Thymus (tissue), 11 donors: ENCODE data around the gene CPNE2. TPM values are rescaled to one million over a fixed set of nuclear protein-coding genes. Genes with fewer than 3 reads are reported as not detected.

Source experiments
- DNase-seq, 9 donors: peaks; one replicate each; pipeline ENCODE4 v3.0.0-alpha.2; 2013; ENCODE audit warnings: low spot score in 9 of 9, low read depth in 6 of 9, missing footprints in 1 of 9
- H3K27ac ChIP-seq, 2 donors: one replicate each; pipeline ENCODE4 v1.5.1; 2013; ENCODE audit warnings: control low read depth in 1 of 2, low read depth in 1 of 2, low read length in 1 of 2, mild to moderate bottlenecking in 1 of 2, moderate library complexity in 1 of 2
- H3K27me3 ChIP-seq, 2 donors: one replicate each; pipeline ENCODE4 v1.5.1; 2013; ENCODE audit warnings: low read length in 1 of 2; ENCODE audit not compliant: control insufficient read depth in 2 of 2, insufficient read depth in 1 of 2
- H3K36me3 ChIP-seq, 2 donors: one replicate each; pipeline ENCODE4 v1.5.1; 2013; ENCODE audit warnings: low read length in 1 of 2, mild to moderate bottlenecking in 1 of 2, moderate library complexity in 1 of 2; ENCODE audit not compliant: control insufficient read depth in 2 of 2, insufficient read depth in 2 of 2
- H3K4me1 ChIP-seq, 2 donors: one replicate each; pipeline ENCODE4 v1.5.1; 2013; ENCODE audit warnings: low read length in 2 of 2; ENCODE audit not compliant: control insufficient read depth in 2 of 2, insufficient read depth in 2 of 2
- H3K4me3 ChIP-seq, 2 donors: one replicate each; pipeline ENCODE4 v1.5.1; 2013; ENCODE audit warnings: low read length in 2 of 2, control low read depth in 1 of 2, mild to moderate bottlenecking in 1 of 2
- H3K9me3 ChIP-seq, 2 donors: one replicate each; pipeline ENCODE4 v1.5.1; 2013; ENCODE audit warnings: low read length in 1 of 2, mild to moderate bottlenecking in 1 of 2; ENCODE audit not compliant: control insufficient read depth in 2 of 2, insufficient read depth in 1 of 2
- WGBS: extraction: QIAGEN DNeasy Blood & Tissue Kit; methylation state at CpG from one replicate; pipeline ENCODE4 v1.1.7; 2013; 5-methylcytosine and 5-hydroxymethylcytosine counted together
- polyA plus RNA-seq: library from polyadenylated mRNA; stranded (reverse); fragments of 200-250 nt; gene quantifications from one replicate; pipeline ENCODE4 v1.2.3, GENCODE V29; 2013
- total RNA-seq: library from RNA; stranded (reverse); fragments of 120-200 nt; gene quantifications from one replicate; pipeline ENCODE4 v1.2.4, GENCODE V29; 2013
- donor health status: healthy.

CPNE2 gene
- total and polyA plus RNA-seq, 2 donors: 6.5 to 27.5 TPM

DNA sequence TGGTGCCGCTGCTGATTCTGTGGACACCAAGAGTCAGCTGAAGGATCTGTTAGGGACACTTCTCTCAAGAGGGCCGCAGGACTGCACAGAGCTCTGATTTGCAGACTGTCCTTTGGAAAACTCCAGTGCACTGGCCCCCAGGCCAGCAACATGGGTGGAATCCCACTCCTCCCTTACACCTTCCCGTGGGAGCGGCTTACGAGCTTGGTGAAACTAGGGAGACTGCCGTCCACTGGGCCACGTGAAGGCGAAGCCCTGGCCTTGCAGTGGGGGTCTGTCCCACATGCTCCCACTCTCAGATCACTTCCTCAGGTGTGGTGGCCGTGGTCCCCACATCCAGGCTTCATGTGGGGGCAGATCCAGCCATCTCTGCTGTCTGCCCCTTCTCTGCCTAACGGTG, 57.0 kb downstream of the CPNE2 start:
- H3K27ac ChIP-seq: no peak overlapping the region
- peaks cover 0 to 25% of the 10 kb centered on the region in 2 donors for H3K4me1 ChIP-seq
- WGBS: 98% methylated on average over 10 of the region's 10 CpGs

DNA sequence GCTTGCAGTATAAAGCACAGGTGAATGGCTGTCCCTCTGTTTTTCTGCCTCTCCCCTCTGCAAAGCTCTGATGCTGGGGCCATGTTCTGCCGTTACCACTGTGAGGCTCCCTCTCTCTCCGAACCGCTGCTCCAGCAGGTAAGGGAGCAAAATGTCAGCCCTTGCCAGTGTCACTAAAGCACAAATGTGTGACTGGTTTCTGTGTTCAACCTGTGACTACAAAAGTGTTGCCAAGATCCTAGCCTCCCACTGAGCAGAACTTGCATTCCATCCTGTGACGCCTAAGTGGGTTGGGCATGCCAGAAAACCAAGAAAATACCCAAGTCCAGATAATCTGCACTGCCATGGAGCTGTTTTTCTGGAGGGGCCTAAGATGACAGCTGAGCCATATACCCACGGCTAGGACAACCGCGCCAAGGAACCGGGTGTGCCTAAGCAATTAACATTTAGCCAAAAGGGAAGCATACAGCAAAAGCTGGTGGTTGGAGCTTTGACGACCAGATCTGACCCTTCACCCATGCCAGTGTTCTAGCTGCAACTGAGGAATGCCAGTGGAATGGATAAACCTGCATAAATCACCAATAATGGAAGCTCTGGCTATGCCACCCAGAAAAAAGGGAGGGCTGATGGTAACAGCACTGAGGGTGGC, 58.4 kb downstream of the CPNE2 start:
- Histone ChIP-seq H3K9me3 (no peaks in the 10 kb centered on the region), H3K36me3 (peaks cover 33 to 50% of the 10 kb centered on the region in 2 donors), H3K27me3 (no peaks in the 10 kb centered on the region), H3K27ac (no peak overlapping the region), H3K4me1 (peaks cover 0 to 18% of the 10 kb centered on the region in 2 donors), H3K4me3 (no peak overlapping the region)
- WGBS: 97% methylated on average over 9 of the region's 9 CpGs
- DNase-seq: no peak

More for the DNA sequence above, 57.0 kb downstream of the CPNE2 start:
- no peaks in the 10 kb centered on the region for H3K9me3 ChIP-seq
- no peak overlapping the region for H3K4me3 ChIP-seq
- H3K36me3 ChIP-seq: peaks cover 23 to 36% of the 10 kb centered on the region in 2 donors
- no peaks in the 10 kb centered on the region for H3K27me3 ChIP-seq
- DNase-seq: no peak

- Histone ChIP-seq H3K27ac (peak overlapping the region in 1 of 2 donors; percentile 17), H3K27me3 (no peaks in the 10 kb centered on the region), H3K36me3 (peaks cover 39 to 55% of the 10 kb centered on the region in 2 donors), H3K9me3 (no peaks in the 10 kb centered on the region), H3K4me1 (peaks cover 0 to 17% of the 10 kb centered on the region in 2 donors), H3K4me3 (no peak overlapping the region)
- WGBS: 80% methylated on average over 2 of the region's 2 CpGs
- DNase-seq: no peak
Measured at GRCh38 chr16:57151369-57151768, 59.0 kb downstream of the CPNE2 start.

DNA sequence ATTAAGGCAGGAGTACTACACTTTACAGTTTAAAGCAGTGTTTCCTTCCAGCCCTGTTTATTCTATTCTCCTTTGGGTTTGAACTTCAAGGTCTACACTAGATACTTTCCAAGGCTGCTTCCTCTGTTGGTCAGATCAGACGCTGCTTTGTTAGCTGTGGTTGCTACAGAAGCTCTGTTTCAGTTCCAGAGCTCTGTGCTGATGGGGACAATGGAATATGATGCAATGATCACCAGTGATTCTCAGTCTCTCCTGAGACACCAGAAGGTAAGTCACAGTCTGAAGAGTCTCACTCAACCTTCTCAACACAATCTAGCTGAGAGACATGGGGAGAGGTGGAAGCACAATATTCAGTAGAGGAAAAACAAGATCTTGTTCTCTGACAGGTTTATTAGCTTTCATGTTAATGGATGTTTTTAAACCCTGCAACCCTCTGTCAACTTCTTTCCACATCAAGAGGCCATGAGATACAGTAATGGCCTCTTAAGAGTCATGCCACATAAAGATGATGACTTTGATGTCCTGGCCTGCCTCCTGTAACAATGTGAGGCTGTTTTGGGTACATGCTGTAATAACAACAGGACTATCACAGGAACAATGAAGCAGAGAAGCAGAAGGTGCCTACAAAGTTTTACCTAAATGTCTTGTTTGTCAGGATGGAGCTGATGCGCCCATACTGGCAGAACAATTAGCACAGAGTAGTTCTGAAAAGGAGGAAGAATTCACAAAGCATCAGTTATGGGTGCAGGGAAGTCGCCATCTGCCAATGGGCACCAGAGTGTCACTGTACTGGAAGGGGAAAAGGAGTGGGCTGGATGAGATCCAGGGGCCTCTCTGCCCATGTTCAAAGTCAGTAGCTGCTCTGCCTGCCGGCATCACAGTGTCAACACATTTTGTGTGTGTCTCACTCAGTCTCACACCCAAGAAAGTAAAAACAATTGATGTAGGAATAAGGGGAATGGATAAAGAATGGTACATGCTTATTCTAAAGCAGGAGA, 60.0 kb downstream of the CPNE2 start:
- H3K9me3 ChIP-seq: peaks cover 0 to 4% of the 10 kb centered on the region in 2 donors
- peaks cover 0 to 13% of the 10 kb centered on the region in 2 donors for H3K4me1 ChIP-seq
- 85% methylated on average over 4 of the region's 4 CpGs for WGBS
- H3K4me3 ChIP-seq: no peak overlapping the region
- H3K36me3 ChIP-seq: peaks cover 40 to 61% of the 10 kb centered on the region in 2 donors
- H3K27ac ChIP-seq: peak overlapping the region in 1 of 2 donors; percentile 43
- no peaks in the 10 kb centered on the region for H3K27me3 ChIP-seq
- no peak for DNase-seq

- no peaks in the 10 kb centered on the region for H3K27me3 ChIP-seq
- no peak for DNase-seq
- peaks cover 0 to 3% of the 10 kb centered on the region in 2 donors for H3K4me1 ChIP-seq
- H3K36me3 ChIP-seq: peaks cover 50 to 76% of the 10 kb centered on the region in 2 donors
- peaks cover 0 to 5% of the 10 kb centered on the region in 2 donors for H3K9me3 ChIP-seq
- H3K4me3 ChIP-seq: no peak overlapping the region
- no peak overlapping the region for H3K27ac ChIP-seq
- WGBS: 94% methylated on average over 6 of the region's 6 CpGs
Measured at GRCh38 chr16:57153841-57154240, 61.5 kb downstream of the CPNE2 start.

GRCh38 chr16:57155702-57156350, 63.4 kb downstream of the CPNE2 start:
- H3K27ac ChIP-seq: no peak overlapping the region
- no peak overlapping the region for H3K4me3 ChIP-seq
- H3K27me3 ChIP-seq: no peaks in the 10 kb centered on the region
- H3K9me3 ChIP-seq: peaks cover 0 to 5% of the 10 kb centered on the region in 2 donors
- H3K4me1 ChIP-seq: peaks cover 0 to 3% of the 10 kb centered on the region in 2 donors
- no peak for DNase-seq
- 93% methylated on average over 6 of the region's 6 CpGs for WGBS
- H3K36me3 ChIP-seq: peaks cover 55 to 83% of the 10 kb centered on the region in 2 donors

DNA sequence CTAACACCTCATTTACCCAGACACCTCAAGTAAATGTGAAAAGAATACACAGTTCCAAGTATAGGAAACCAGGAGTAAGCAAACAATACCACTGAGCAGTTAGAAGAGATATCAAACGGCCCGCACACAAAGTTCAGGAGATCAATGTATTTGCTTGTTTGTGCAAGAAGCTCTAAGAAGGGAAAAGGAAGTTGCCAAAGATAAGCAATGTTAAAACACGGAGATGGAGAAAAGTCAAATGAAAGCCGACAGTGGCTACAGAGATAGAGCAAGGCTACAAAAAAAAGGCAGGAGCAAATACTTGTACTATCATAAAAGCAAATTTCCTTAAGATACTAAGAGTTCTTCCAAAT, 63.9 kb downstream of the CPNE2 start:
- no peaks in the 10 kb centered on the region for H3K27me3 ChIP-seq
- WGBS: 85% methylated on average over 4 of the region's 4 CpGs
- H3K4me3 ChIP-seq: no peak overlapping the region
- H3K27ac ChIP-seq: no peak overlapping the region
- H3K9me3 ChIP-seq: peaks cover 0 to 5% of the 10 kb centered on the region in 2 donors
- peaks cover 55 to 85% of the 10 kb centered on the region in 2 donors for H3K36me3 ChIP-seq
- H3K4me1 ChIP-seq: peaks cover 0 to 3% of the 10 kb centered on the region in 2 donors
- DNase-seq: no peak

- Histone ChIP-seq H3K36me3 (peaks cover 50 to 84% of the 10 kb centered on the region in 2 donors), H3K4me3 (no peak overlapping the region), H3K27me3 (no peaks in the 10 kb centered on the region), H3K4me1 (peaks cover 0 to 1% of the 10 kb centered on the region in 2 donors), H3K27ac (no peak overlapping the region), H3K9me3 (peaks cover 0 to 5% of the 10 kb centered on the region in 2 donors)
- WGBS: 100% methylated on average over 1 of the region's 1 CpG
- no peak for DNase-seq
Measured at GRCh38 chr16:57157533-57157932, 65.2 kb downstream of the CPNE2 start.
